Hematopoietic multipotent progenitor cell (in vitro differentiated cells): ENCODE measurements around the gene ME3. TPM values are rescaled to one million over a fixed set of nuclear protein-coding genes. Genes with fewer than 3 reads are reported as not detected.

Source experiments
- DNase-seq, 3 donors: peaks; one replicate each; pipeline ENCODE4 v3.0.0-alpha.2; 2011 to 2015; ENCODE audit warnings: low read depth in 2 of 3, low spot score in 2 of 3
- total RNA-seq: library from RNA; depleted of rRNA; stranded (reverse); fragments of >200 nt; gene quantifications from one replicate; pipeline ENCODE4 v1.2.3, GENCODE V29; 2012

ME3 gene
- total RNA-seq, 1 donor = 131 TPM

DNA sequence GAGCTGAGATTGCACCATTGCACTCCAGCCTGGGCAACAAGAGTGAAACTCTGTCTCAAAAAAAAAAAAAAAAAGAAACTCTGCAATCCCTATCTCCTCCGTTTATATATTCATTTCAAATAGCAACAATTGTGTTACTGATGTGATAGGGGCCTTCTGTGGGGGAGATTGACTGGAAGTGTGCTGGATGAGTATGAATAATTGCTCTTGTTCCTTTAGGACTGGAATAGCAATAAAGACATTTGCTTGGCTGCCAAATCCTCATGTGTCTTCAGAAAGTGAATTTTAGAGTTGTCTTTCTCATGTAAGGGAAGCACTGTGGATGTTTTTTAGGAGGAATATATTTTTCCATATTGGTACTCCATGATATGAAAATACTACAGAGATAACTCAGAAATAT, 21.1 kb upstream of the ME3 start:
- DNase-seq = no peak

DNA sequence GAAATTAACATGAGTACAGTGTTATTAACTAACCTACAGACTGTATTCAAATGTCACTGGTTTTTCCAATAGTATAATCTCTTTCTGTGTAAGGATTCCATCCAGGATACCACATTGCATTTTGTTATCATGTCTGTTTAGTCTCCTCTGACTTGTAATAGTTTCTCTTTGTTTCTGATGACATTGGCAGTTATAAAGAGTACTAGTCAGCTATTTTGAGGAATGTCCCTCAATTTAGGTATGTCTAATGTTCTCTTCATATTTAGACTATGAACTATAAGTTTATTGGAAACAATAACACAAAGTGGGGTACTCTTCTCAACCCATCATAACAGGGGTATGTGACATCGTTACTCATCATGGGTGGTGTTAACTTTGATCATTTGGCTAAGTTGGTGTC, 20.3 kb upstream of the ME3 start:
- no peak for DNase-seq

DNA sequence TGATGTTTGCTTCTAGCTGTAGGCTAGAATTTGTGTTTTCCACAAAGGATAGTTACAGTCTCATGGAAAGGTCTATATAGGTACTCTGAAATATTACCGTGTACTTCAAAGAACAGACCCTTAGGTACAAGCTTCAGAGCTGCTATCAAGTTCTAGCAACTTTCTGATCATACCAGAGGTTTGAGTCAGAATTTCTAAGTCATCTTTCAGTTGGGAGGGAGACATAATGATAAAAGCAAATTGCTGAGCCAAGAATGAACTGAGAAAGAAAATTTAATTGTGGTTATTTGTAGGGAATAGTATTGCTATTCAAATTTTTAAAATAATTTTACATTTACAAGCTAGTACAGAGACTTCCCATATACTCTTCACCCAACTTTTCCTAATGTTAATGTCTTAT, 19.9 kb upstream of the ME3 start:
- no peak for DNase-seq

DNA sequence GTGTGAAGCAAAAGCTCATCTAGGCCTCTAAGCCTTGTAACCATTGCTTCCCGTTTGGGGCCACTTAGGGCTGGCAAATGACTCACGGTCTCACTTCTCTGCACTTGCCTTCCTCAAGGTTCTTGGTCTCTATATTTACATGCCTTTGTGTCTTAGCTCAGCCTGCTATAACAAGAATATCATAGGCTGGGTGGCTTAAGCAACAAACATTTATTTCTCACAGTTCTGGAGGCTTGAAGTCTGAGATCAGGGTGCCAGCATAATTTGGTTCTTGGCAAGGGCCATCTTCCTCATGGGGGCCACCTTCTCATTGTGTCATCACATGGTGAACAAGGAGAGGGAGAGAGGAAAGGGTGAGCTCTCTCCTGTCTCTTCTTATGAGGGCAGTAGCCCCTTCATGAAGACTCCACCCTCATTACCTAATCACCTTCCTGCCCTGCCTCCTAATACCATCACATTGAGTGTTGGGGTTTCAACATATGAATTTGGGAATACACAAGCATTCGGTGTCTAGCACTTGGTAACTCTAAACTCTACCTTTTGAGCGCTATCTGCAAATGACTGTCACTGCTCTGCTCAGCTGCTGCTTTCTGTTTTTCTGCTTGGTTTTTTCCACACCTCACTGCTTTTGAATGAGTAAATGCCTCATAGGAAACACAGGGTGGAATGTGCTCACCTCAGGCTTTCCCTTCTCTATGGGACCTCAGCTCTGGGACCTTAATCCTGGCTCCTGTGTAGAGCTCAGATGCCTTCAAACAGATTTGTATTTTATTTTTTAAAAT, 16.2 kb upstream of the ME3 start:
- peak in 1 of 3 donors; percentile 20 for DNase-seq

DNA sequence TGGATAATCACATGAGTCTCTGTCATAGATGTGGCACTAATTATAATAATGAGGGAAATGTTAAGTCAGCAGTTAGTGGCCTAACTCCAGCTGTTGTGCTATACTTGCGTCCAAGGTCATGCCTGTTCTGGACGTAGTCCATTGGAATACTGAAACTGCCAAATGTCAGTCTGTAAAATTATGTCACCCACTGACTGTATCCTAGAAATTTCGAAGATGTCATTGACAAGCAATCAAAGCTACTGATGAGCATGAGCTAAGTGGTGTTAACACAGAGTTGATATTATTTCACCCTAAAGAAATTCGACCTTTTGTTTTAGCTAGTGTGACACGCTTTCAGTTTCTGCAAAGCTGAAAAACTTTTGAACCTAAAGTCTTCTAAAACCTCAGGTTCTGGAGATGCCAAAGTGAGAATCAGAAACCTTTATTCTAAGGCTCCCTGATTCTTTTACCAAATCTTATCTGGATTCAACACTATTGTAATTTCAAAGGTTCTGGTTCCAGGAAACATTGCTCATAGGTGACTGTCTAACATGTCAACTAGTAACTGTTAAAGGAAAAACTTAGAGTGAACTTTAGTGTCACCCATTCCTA, 14.9 kb upstream of the ME3 start:
- no peak for DNase-seq

DNA sequence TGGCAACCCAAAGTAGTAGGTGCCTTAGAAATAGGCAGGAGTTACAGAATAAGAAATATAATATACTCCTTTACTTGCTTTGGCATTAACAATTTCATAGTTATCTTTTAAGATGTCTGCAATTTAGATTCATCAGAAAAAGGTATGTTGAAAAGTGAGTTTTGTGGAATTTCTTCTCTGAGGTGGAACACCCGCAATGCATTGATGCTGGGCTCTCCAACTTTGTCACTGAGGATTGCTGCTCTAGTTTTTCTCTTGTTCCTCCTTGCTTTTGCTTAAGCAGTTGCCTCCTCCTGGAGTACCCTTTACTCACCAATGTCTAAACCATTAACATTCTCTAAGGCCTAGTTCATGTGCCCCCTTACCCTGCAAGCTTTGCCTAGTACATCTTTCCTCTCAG, 14.1 kb upstream of the ME3 start:
- DNase-seq = no peak

DNA sequence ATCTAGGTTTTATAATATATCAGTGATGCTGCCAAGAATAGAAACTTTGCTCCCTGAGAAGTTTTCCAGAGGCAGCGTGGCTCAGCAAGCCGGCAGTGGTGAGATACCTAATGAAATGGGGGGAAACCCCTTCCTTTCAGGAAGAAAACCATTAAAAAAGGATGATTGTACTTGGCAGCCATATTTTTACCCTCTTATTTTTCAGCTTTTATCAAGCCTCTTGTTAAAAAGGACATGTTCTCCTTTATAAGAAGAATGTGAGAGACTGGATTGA, 9.0 kb upstream of the ME3 start:
- no peak for DNase-seq

DNA sequence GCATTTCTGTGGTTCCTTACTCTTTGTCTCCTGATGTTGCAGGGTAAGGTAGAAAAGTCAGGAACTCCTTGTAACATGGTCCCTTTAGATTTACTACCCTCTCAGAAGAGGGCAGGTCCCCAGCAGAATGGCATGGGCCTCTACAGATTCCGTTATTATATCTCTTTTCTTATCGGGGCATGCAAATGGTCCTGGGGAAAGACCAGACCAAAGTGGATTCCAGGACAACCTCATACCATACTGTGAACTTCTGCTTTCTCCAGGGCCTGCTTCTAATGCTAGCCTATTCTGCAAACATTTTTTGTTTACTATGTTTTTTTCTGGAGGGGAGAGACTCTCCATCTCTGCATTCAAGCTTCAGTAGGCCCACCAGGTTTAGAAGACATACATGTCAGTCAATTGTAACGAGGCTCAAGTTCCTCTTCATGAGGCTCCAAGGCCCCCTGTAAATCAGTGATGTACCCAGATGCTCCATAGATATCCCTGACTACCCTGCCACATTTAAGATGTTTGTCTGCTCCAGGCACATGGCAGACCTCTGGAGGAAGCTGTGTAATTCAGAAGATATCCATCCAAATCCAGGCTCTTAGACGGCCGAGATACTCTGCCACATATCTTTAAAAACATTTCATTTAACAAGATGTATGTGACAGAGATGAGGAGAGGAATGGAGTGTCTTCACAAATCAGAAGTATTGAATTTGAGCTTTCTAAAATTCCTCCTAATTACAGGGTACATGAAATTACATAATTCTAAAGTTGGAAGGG, 8.5 kb upstream of the ME3 start:
- DNase-seq = peak in 1 of 3 donors; percentile 31

DNA sequence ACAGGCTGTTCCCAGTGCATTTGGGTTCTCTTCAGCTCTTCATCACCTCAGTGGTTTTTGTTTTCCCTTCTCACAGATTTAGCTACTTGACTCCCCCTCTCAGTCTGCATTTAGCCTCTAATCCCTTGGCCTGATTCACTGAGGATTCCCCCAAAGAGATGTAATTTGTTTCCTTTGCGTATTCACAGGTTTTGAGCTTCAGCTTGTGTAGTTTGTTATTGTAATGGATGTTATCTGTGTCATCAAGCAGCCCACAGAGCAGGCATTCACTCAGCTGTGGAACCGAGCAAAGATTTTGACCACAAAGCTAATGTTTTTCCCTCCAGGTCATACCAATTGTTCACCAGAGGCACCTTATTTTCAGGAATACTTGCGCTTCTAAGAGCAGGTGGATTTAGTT, 6.4 kb upstream of the ME3 start:
- no peak for DNase-seq

DNA sequence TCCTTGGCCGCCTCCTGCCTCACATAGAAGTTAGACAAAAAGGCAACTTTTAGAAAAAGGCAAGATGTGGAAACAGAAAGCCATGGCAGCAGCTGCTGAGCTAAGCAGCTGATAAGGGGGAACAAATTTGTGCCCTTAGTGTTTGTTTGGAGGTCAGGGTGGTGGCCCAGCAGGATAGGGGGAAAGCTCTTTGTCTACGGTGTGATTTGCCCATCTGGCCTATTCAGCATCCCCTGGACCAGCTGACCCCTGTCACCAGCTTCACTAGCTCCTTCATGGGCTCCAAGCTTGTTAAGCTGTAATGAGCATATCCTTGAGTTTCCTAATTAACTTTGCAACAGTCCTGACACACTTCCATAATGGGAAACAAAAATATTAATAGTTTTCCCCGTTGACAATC, 5.9 kb upstream of the ME3 start:
- DNase-seq = no peak

DNA sequence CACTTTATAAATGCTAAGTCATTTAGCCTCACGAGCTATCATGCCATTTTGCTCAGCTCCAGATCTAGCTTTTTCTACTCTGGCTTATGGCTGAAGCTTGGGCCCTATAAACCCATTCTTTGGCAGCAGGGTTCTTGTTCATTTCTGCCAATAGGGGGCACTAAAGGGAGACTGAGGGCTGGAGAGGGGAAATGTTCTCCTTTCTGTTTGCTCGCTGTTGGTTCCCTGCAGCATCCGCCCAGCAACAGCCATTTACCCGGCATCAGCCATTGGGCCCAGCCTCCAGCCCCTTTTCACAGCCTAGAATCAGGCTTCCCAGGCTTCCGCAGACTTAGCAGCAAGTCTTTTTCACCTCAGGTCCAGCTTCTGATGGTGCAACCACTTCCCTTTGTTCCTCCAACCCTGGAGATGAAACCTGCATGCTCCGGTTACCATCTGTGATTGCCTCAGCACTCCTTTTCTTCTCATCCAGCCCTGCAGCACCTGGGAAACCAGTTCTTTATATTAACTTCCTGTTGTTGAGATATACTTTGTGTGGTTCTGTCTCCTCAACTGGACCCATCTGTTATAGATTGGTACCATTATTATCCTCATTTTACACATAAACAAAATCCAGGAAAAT, 4.2 kb upstream of the ME3 start:
- peak in 1 of 3 donors; percentile 10 for DNase-seq

DNA sequence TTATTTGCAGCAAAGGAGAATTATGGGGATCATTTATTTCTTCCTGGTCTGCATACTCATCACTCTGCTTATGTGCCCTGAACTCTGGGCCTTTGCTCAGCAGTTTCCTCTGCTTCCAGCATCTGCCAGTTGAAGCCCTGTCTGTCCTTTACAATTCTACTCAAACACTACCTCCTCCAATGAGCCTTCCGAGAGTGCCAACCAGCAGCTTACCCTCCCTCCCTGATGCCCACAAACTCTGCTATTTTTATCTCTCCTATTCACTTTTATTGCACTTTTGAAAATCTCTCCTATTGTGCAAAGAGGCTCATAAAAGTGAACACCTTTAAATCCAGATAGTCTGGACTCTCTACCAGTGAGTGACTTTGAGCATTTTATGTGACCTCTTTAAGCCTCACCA, 3.6 kb upstream of the ME3 start:
- DNase-seq = no peak

DNA sequence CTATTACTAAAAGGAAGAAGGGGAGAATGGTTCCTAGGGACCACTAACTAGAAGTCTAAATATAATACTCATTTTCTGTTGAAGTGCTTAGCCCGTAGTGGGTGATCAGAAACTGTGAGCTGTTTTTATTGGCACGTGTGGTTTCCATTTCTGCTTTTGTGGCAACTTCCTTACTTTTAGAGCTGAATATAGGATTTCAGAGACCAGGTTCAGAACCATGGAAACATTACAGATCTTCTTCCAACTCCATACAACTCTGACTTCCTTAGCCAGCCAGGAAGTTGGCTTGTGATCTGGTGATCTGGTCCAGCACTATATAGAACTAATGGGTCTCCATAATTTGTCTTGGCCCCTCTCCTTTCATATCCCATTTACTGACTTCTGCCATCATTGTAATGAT, 2.6 kb upstream of the ME3 start:
- DNase-seq = peak in 1 of 3 donors; percentile 55

DNA sequence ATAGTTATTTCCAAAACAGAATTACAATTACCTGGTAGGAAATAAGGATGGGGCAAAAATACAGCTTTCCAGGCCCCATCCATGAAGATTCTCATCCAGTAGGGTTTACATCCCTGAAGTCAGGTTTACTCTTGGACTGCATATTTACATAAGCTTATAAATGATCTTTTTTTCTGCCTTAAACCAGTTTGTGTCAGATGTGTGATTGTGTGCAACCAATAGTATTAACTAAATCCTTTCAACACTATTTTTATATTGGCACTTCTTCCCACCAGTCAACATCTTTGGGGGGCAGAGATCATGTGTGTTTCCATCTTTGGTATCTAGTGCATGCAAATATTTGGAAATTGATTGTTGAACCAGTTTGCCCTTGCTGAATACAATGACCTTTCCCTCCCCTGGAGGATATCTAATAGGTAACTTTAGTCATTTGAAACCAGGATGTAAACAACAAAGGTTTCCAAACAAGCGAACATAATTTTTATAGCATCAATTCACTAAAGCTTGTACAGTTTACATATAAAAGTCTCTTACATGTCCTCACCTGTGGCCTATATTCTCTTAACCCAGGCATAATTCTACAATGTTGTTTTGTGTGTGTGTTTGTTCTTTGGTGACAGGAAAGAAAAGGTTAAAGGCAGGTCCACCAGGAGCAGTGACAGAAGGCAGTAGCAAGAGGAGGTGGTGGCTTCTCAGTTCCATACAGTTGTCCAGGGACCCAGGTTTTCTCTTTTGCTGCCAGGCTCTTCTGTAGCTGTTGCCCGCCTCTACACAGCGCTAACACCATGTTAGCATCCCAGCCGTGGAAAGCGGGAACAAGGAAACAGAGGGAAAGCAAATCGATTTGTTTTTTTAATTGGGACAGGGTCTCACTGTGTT, 1.7 kb upstream of the ME3 start:
- DNase-seq = no peak

DNA sequence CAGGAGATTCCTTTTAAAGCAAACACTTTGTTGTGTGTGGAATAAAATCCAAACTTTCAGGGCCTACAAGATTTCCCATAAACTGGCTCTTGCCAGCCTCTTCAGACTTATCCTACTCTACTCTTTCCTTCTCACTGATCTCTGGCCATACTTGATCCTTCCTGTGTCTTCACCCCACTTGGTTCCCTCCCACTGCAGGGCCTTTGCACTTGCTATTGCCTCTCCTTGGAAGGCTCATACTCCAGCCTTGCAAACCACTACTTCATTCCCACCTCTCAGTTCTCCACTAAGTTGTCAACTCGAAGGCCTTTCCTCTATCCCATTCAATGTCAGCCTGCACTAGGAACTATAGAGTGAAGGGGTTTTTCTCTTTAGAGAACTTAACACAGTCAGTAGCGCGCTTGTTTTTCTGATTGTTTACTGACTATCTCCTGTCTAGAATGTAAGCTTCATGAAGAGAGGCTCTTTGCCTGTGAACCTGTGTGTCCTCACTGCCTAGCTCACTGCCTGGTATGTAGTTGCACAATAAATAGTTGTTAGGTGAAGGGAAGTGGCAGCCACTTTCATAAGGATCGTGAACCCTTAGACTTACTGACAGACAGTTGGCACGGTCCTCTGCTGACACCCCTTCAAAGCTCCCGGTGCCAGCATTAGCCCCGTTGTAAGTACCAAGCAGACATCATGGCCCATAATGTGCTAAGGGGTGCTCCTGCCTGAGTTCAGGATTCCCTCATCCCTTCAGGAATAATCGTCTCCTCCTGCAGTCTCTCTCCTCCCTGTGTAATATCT, 833 bp upstream of the ME3 start:
- DNase-seq = no peak

DNA sequence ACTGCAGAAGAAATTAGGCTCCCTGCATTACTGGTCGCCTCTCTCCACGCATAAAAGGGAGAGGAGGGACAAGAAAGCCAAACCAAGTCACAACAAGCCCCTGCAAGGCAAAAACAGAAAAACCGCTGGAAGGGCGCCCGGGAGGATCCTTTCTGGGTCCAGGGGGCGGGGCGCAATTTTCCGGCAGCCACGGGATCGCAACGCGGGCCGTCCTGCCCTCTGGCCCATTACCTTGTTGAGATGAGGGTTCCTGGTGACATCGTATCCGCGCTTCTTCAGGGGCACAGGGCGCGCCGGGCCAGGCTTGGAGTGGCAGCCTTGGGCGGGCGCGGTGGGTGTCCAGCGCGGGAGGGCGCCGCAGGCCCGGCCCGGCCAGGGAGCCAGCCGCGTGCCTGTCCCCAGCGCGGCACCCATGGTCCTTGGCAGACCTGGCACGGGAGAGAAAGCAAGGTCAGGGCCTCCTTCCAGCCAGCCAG, 847 bp downstream of the ME3 start:
- peak in 1 of 3 donors; percentile 35 for DNase-seq

DNA sequence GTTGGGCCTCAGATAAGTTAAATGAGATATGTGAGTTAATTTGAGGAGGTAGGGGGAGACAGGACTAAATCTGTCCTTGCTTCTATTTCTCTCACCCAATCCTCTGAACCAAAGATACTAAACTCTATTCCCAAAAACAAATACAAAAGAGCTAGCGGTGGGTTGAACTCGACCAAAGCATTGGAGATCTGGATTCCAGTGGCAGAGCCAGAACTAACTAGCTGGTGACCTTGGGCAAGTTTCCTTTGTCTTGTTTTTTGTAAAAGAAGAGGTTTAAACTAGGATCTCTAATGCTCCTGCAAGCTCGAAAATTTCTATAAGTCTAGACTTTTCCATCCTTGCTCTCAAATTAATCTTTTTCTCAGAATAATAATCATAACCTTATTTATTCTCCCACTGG, 1.5 kb downstream of the ME3 start:
- no peak for DNase-seq

DNA sequence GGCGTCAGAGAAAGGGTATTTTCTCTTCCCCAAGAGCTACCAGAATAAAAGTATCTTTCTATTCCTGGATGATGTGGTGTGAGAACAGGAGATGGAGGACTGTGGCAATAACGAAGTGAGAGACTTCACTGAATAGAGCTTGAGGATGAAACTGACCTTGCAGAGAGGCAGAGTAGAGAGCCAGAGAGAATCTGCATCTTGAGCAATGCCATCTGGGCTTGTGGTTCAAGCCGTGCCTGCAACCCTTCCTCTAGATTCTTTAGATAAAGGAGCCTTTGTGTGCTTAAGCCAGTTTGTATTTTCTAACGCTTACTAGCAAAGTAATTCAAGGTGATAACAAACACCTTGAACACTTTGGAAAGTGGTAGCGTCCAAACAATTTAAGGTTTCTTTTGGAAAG, 2.2 kb downstream of the ME3 start:
- peak in 1 of 3 donors; percentile 64 for DNase-seq

DNA sequence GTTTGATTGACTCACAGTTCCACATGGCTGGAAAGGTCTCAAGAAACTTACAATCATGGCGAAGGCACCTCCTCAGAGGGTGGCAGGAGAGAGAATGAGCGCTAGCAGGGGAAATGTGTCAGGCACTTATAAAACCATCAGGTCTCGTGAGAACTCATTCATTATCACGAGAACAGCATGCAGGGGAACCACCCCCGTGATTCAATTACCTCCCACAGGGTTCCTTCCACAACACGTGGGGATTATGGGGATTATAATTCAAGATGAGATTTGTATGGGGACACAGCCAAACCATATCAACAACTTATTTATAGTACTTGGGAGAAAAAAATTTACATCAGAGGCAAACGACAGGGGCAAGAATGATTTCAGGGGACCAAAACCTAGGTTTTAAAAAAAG, 3.0 kb downstream of the ME3 start:
- no peak for DNase-seq

DNA sequence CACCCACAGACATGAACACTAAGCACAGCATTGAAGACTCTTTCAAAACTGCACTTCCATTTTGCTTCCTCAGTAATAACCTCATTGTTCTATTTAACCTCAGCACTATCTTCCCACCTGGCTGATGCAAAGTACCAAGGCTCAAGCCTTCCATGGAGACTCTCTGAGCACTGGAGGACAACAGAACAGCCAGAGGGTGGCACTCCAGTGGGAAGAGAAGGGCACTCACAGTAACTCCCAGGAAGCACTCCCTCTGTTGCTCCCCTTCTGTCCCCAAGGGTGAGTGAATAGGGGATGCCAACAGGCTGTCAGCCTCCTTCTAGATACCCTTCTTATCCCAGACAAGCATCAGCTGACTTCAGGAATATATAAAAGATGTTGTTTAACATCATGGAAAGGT, 3.5 kb downstream of the ME3 start:
- no peak for DNase-seq
